Measurements from ENCODE around the gene PZP.
"Not testable (repeated sequence)": the region's sequence is repeated elsewhere in the genome, so short reads cannot be mapped to it uniquely, and the experiment has no call there.

The PZP gene

DNA sequence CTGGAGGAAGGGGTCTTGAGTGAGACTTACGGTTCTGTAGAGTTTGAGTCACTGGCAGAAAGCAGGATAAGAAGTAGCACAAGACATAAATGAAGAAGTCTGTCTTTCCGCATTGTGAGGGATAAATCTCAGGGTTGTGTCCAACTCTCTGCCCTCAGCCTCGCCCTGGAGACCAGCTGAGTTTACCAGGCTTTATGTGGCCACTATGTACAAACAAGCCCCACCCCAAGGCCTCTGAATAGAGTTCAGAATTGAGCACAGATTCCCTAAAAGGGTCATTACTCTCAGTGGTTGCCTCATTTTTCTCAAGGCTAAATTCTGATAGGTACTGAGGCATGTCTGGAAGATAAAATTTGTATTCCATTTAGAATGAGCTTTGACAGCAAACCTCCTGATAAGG, at the start of gene PZP:
Gene PZP (minus strand): TSS at position 167 of the 400 bp plus-strand sequence. CDS start 54 bp downstream, at position 113.
- no peak for DNase-seq

DNA sequence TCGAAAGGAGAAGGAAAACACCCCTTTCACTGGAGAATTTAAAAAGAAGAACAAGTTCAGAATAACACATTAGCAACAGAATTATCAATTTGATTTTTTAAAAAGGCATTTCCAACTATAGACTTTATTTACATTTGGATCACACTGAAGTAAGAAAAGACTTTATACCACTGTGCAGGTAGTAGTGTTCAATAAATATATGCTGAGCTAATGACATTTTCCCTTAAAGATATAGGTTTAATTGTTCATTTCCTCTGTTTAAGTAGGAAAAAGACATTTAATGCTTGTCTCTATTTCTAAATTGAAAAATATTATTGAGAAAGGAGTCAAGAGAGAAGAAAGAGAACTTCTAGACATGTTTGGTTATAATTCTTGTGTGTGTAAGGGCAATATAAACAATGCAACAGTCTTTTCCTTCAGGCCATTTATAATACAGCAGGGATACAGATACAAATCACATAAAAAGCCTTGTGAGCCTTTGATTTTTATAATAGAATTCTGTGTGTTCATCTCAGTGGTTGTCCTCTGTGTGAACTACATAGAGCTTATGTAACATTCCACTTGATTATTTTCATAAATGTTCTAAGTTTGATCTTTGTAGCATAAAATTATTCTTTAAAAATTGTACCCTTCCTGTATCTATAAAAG, 48.7 kb upstream of the PZP start:
- DNase-seq, result no peak

DNA sequence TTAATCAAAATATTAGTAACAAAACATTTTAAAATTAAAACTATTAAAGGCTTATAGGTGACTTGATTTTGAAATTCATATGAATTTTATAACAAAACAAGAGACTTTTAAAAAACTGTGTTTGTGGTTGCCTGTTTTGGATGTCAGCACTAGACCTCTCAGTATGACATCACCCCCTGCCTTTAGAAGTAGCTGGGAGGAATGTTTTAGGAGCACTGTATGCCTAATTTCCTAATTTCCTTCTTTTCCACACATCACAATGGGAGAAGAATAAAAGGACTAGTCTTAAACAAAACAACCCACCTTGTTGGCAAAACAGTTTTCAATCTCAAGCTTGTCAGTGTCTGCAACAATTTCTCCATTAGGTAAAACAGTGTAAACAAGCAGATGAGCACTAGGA, 48.1 kb upstream of the PZP start:
- DNase-seq, result no peak

DNA sequence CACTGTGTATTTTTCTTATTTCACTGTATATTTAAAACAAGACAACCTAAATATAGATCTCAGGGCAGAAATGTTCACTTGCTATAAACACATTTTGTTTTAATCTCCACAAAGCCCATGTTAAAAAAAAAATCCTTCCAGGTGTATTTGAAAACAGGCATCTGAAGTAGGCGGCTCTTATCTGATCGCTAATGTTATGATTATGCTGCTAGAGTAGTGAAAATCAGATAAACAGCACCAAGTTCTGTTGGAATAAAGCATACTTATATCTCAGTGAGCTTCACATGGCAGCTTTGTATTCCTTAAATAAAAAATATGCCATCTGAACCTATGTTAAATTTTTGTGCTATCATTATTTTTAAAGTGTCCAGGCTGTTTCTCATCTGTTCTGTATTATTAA, 47.6 kb upstream of the PZP start:
- DNase-seq, result no peak

DNA sequence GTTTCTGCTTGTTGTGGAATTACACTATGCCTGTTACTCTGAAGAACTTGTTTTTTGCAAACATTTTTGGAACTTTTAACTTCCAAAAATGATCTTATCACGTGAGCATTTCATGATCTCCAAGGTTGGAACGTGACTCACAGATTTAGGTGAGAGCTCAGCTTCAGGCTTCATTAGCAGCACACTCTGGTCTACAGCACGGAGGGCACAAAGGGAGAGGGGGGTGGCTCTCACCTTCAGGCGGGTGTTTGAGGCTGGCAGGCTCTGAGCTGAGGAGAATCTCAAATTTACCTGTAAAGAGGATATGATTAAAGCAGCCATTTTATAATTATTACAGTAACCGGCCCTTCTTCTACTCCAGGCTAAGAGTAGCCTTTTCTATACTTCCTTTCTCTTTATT, 45.3 kb upstream of the PZP start:
- no peak for DNase-seq

DNA sequence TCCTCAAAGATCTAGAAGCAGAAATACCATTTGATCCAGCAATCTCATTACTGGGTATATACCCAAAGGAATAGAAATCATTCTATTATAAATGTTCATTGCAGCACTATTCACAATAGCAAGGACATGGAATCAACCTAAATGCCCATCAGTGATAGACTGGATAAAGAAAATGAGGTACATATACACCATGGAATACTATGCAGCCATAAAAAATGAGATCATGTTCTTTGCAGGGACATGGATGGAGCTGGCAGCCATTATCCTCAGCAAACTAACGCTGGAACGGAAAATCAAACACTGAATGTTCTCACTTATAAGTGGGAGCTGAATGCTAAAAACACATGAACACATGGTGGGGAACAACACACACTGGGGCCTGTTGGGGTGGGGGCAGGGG, 44.6 kb upstream of the PZP start:
- not testable (repeated sequence) for DNase-seq

DNA sequence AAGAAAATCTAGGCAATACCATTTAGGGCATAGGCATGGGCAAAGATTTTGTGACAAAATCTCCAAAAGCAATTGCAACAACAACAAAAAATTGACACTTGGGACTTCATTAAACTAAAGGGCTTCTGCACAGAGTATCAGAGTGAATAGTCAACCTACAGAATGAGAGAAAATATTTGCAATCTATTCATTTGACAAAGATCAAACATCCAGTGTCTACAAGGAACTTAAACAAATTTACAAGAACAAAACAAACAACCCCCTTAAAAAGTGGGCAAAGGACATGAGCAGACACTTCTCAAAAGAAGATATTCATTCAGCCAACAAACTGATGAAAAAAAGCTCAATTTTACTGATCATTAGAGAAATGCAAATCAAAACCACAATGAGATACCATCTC, 44.1 kb upstream of the PZP start:
- DNase-seq, result no peak

DNA sequence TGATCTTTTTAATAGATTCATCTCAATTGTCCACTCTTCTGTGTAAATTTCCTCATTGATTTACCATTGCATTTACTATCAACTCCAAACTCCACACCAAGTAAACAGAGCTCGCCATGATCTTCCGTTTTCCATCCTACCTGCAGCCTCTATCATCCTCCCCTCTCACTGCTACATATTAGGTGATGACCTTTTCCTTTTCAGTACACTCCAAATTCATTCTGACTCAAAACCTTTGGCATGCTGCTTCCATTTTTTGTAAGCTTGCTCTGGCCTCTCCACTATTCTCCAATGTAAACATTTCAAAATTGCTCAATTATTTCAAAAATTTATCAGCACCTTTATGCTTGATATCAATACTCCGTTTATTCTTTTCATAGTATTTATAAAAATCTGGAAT, 40.2 kb upstream of the PZP start:
- DNase-seq, result no peak

DNA sequence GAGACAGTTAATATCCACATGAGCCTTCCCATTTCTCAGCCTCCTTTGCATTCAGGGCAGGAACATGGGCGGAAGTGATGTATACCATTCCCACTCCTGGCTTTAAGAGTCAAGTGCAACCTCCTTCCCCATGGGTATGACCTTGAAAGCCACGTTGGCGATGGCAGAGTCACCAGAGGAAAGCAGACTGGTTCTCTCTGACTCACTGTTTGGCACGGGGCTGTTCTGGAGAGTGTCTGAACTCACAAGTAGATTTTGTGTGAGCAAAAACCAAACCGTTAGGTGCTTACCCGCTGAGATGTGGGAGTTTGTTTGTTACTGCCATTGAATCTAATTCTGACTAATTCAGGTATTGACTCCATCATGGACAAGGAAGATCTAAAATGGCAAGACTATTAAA, 36.7 kb upstream of the PZP start:
- no peak for DNase-seq

DNA sequence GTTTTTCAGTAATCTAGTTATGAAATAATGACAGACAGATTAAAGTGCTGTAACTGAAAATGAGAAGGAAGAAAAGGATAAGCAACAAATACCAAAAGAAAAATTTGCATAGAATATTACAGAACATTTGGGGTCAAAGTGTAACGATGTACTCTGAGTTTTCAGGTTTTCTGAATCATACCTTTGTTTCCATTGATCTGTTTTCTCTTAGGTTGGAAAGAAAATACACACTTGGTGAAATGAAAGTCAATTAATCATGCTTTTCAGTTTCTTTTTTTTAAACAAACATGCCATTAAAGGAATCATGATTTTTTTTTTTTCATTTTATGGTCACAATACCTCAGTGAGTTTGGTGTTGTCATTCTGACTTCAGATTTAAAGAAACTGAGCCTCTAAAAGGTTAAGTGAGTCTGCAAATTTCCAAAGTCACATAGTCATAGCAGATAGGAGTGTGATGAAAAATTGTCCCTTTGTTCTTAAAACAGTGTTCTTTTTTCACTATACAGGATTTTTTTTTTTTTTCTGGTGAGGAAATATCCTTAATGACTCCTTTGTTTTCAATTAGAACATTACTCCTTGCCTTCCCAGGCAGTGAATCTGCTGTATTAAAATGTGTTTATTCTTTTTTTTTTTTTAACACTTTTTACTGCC, 35.9 kb upstream of the PZP start:
- no peak for DNase-seq

DNA sequence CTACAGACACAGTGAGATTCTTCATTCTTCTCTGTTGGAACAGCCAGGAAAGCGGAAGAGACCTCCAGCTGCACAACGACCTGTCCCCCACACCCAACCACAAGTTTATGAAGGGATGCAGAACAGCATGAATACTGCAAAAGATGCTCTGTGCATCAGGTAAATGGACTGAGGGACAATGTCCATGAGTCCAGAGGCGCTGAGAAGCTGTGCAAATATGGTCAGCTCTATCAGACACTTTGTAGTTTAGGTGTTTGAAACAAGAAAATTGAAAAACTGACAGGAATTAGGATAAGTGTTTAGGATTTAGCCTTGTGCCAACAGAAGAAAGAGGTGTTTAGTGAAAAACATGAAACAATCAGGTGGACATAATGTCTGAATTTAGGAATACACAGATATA, 33.1 kb upstream of the PZP start:
- DNase-seq, result no peak

DNA sequence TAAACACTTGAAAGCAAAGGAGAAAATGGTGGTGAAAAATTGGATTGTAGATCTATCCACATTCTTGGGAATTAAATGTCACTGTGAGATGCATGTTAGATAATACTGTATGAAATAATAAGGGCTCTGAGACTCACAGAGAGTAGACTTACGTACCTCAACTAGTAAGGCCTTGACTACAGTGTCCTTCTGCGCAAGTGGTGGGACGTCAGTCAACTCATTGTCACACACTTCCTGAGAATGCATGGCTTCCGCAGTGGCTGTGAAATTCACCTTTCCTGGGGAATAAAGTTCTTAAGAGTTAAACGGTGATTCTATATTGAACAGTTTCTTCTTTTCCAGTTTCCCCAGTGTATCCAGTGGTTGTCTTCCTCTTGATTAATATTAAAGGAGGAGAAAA, 32.6 kb upstream of the PZP start:
- no peak for DNase-seq

DNA sequence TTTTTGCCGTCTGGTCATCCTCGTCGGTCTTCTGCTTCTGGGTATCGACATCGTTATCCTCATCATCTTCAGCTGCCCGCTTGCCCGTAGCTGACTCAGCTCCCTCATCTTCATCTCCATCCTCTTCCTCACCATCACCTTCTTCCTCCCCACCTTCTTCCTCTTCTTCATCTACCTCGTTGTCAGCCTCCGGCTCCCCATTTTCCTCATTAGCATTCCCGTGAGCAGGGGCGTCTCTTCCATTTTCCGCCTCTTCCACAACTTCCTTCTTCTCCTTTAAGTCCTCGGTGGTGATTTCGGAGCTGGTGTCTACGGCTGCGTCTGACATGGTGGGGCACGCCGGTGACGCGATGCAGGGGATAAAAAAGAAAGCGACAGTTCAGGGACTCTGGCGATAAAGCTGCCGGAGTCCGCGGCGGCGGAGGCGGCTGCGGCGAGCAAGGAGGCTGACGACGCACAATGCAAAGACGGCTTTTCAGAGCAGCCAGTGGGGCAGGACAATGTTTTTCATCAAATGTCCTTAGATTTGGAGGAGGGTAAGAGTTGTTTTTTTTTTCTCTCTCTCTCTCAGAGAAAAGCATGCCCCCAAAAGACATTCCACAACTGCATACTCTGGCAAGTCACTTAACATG, 31.9 kb upstream of the PZP start:
- DNase-seq, result peak; percentile 29

DNA sequence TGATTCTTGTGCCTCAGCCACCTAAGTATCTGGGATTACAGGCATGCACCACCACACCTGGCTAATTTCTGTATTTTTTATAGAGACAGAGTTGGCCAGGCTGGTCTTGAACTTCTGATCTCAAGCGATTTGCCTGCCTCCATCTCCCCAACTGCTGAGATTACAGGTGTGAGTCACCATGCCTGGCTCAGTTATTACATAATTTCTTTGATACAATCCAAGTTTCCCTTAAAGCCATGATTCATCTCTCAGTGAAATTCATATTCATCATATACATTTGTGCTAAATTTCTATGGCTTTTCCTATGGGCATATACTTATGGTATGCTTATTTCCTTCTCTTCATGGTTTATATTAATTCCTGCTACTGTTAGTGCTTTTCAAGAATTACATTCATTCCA, 29.1 kb upstream of the PZP start:
- no peak for DNase-seq

DNA sequence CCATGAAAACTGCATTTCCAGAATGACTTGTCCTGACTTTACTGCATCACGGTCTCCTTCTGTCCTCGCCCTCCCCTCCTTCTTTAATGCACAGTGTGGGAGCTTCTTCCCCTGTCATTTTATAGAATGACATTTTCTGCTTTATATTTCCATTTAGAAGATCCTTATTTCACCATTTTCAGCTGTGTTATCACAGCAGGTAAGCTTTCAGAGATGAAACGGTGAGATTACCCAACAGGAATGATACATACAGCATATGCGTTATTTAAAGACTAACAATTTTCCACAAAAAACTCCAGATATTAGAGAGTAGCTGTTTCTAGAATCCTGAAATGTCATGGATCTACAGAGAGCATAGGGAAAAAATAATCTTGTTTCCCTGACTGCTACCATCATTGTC, 27.3 kb upstream of the PZP start:
- DNase-seq, result no peak

DNA sequence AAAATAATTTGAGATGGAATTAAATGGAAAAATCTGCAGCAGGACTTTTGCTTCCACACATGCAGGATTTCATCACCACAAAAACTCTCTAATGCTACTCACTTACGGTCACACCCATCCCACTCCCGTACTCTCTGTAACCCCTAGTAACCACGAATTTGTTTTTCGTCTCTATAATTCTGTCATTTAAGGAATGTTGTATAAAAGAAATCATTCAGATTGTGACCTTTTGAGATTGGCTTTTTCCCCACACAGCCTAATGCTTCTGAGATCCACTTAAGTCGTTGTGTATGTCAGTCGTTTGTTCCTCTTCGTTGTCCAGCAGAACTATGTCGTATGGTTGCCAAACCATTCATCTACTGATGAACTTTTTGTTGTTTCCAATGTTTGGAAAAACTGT, 19.8 kb upstream of the PZP start:
- DNase-seq, result no peak

DNA sequence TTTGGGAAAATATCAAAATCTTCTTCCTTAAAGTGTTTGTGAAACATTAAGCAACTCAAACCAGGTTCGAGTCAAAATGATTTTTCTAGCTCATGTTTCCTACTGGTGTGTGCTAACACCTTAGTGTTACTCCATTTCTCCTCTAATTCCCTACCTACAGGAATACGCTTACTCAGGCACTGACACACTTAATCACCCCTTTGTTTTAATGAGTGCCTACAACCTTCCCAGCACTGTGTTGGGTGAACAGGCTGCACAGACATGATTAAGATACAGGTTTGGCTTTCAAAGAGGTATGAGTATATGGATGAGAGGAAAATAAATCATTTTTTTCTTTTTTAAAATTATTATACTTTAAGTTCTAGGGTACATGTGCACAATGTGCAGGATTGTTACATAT, 15.6 kb upstream of the PZP start:
- DNase-seq, result no peak

DNA sequence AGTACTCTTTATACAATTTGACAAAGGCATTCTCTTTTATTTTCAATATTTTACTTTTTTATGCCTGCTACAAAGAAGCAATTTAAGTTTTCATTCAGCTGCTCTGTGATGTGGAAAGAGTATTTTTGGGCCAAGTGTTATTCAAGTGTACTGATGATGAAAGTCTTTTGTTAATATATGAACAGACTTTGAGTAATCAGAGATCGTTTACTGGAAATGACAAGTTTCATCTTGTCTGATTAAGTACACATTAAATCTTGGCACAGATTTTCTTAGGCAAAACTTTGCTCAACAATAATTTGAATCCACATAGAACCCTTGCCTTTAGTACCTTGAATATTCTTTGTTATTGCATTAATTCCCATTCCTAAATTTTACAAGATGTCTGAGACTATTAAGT, 13.3 kb upstream of the PZP start:
- no peak for DNase-seq

DNA sequence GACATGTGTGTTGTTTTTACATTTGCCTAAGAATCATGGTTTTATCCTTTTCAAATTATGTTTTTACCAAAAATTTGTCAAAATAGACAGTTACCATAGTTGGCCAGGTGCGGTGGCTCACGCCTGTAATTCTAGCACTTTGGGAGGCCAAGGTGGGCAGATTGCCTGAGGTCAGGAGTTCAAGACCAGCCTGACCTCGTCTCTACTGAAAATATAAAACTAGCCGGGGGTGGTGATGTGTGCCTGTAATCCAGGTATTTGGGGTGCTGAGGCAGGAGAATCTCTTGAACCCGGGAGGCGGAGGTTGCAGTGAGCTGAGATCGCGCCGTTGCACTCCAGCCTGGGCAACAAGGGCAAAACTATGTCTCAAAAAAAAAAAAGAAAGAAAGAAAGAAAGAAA, 12.8 kb upstream of the PZP start:
- not testable (repeated sequence) for DNase-seq

DNA sequence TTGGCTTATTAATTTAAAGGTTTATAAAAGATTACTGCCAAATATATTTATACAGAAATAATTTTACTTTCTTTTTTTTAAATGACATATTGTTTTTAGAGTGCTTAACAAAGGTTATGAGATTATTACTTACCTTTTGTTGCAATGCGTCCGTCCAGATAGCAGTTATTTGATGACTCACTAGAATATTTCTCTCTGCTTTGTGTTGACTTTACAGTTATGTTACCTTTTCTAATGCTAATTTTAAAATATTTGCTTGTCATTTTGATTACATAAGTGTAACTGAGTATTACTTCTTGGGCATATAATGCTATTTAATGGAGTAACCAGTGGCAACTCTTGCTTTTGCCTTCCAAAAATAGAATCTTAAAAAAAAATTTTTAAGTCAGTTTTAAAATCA, 6.3 kb upstream of the PZP start:
- no peak for DNase-seq

DNA sequence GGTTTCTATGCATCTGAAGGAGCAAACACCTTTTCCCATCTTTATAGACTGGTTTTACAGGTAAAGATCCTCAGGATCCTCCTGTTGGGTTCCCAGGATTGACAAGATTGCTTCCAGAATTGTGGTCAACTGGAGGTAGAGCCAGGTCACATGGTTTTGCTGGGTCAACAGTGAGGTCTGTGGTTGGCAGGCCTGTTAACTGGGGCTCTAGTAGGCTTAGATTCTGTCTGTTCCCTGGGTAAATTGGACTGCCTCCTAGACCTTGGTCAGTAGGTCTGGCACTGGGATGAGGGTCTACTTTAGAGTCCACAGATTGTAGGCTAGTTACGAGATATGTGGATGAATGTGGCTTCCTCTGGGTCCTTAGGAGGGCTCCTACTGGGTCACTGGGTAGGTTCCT, 3.5 kb upstream of the PZP start:
- no peak for DNase-seq

DNA sequence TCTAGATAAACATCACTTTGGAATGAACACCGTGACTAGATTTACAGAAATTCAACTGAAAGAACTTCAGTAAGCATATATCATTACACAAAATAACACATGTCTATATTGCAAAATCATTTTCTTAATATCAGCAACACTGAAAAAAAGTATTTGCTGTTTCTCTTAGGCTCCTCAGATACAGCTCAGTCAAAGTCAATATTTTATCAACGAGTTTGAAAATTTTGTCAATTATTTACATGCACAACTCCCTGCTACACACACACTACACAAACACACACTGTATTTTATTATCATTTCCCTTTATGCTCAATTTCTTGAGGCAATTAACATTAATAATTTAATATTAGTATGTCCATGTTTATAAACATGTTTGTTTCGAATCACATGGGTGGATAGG, 3.8 kb downstream of the PZP start:
- DNase-seq, result no peak

DNA sequence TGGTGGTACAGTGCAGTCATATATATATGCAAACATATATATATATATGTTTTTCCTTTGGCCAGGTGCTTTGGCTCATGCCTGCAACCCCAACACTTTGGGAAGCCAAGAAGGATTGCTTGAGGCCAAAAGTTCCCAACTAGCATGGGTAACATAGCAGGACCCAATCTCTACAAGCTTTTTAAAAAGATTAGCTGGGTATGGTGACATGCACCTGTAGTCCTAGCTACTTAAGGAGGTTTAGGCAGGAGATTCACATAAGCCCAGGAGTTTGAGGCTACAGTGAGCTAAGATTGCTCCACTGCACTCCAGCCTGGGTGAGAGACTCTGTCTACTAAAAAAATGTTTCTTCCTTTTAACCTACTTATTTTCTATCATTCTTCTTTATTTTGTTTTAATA, 10.2 kb downstream of the PZP start:
- DNase-seq, result peak; percentile 5

DNA sequence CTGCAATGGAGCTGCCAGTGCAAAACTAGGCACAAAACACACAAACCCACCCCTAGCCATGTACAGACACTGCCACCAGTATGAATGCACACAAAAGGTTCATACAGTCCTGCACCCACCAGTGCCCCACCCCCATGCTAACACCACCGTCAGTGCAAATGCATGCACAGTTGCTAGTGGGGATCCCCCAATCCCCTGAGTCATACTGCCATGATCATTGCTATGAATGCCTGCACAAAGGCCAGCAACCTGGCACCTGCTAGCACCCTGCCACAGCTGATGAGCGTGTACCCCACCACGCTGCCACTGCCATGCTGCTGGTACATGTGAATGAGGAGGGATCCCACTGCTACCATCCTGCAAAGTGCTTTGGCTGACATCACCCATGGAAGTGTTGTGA, 23.9 kb downstream of the PZP start:
- no peak for DNase-seq

DNA sequence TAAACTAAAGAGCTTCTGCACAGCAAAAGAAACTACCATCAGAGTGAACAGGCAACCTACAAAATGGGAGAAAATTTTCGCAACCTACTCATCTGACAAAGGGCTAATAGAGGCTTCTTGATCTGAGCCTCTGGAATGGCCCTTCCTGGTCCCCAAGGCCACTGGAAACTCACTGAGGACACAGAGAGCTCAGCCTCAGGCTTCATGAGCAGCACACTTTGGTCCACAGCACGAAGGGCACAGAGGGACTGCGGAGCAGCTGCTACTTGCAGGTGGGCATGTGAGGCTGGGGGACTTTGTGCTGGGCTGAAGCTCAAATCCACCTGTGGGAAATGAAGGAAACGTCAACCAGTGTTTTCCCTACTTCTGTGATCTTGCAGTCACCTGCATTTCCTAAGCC, 27.4 kb downstream of the PZP start:
- no peak for DNase-seq

Measured in hematopoietic multipotent progenitor cell treated with erythropoietin and hydrocortisone succinate and interleukin-3 and kit ligand, for 6 days (in vitro differentiated cells).